T-helper 1 cell treated with Interleukin-12 subunit alpha and Interleukin-12 subunit beta and Interleukin-4 antibody, amounts not matched to agents 30 μg/mL and 1 μg/mL, for 36 hours (primary cell): ENCODE measurements around the gene STEAP4.

ENCODE experiments used
- H3K27ac Mint-ChIP-seq: one replicate; pipeline ENCODE4 v1.8.0; 2021; ENCODE audit warnings: mild to moderate bottlenecking, mixed read lengths
- H3K27me3 Mint-ChIP-seq: one replicate; pipeline ENCODE4 v1.8.0; 2021; ENCODE audit warnings: low read depth, mixed read lengths
- H3K36me3 Mint-ChIP-seq: one replicate; pipeline ENCODE4 v1.8.0; 2021; ENCODE audit warnings: low read depth, mixed read lengths
- H3K4me1 Mint-ChIP-seq: one replicate; pipeline ENCODE4 v1.8.0; 2021; ENCODE audit warnings: low read depth, mixed read lengths
- H3K4me3 Mint-ChIP-seq: one replicate; pipeline ENCODE4 v1.8.0; 2021; ENCODE audit warnings: mild to moderate bottlenecking, moderate library complexity, mixed read lengths
- H3K9me3 Mint-ChIP-seq: one replicate; pipeline ENCODE4 v1.8.0; 2021; ENCODE audit warnings: mixed read lengths

STEAP4 gene

DNA sequence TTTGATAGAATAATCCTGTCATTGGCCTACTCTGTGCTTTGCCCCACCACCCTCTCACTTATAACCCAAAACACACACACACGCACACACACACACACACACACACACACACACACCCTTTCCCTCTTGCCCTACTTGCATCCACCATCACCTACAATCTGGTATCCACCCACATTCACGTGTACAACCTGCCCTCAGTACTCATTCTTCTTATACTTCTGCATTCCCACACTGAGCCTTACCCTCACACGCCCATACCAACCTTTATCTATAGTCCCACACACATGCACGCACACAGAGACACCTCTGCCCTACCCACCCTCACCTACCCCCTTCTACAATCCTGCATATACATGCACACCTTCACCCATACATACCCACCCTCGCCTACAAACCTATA, 76.0 kb downstream of the STEAP4 start:
- Mint-ChIP-seq H3K4me3 (no peak overlapping the region), H3K27me3 (peaks cover 32% of the 10 kb centered on the region), H3K9me3 (peaks cover 8% of the 10 kb centered on the region), H3K27ac (no peak overlapping the region), H3K36me3 (no peaks in the 10 kb centered on the region), H3K4me1 (no peaks in the 10 kb centered on the region)

DNA sequence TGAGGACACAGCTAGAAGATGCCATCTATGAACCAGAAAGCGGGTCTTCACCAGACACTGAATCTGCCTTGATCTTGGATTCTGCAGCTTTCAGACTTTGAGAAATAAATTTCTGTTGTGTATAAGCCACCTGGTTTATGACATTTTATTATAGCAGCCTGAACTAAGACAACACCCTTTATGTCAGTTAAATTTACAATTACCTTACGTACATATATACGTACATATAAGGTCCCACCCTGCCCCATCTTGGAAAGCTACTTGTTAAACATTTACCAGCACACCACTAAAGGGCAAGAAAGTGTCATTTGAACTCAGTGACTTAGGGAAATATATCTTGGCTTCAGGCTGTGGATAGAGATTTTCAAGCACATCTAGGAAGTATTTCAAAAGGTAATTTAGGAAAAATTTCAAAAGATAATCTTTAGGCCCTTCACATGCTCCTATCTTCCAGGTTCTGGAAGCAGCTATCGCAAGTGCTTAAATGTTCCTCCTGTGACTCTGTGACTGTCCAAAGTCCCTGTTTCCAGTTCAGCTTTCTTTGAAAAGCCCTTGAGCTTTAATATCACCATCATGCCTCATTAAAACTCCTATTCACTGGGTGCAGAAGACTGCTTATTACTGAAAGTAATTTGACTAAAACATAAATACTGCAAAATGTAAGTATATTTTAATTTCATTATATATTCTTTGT, 77.2 kb downstream of the STEAP4 start:
- peaks cover 8% of the 10 kb centered on the region for H3K9me3 Mint-ChIP-seq
- no peak overlapping the region for H3K27ac Mint-ChIP-seq
- no peaks in the 10 kb centered on the region for H3K4me1 Mint-ChIP-seq
- no peak overlapping the region for H3K4me3 Mint-ChIP-seq
- no peaks in the 10 kb centered on the region for H3K36me3 Mint-ChIP-seq
- peaks cover 26% of the 10 kb centered on the region for H3K27me3 Mint-ChIP-seq

DNA sequence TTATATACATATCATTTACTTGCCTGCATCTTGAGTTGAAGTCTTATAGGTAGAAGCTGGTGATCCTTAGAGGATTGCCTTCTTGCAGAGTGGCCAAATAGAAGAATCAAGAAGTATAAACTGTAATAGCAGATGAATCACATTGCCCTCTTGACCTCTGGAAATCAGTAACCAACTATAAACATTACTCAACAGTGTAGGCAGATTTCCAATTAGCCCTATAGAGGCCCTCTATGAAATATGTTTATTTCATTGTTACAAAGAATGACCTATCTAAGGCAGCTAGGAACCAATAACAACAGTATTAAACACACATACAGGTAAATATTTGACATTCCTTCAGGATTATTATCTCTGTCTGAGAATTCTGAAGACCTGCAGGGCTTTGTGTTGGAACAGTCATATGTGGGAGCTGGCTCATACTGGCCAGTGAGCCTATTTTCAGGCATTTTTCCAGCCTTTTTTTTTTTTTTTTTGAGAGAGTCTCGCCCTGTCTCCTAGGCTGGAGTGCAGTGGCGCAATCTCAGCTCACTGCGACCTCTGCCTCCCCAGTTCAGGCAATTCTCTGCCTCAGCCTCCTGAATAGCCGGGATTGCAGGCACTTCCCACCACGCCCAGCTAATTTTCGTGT, 79.7 kb downstream of the STEAP4 start:
- no peaks in the 10 kb centered on the region for H3K4me1 Mint-ChIP-seq
- H3K4me3 Mint-ChIP-seq, result no peak overlapping the region
- H3K36me3 Mint-ChIP-seq, result no peaks in the 10 kb centered on the region
- H3K27me3 Mint-ChIP-seq, result peaks cover 26% of the 10 kb centered on the region
- H3K9me3 Mint-ChIP-seq, result peaks cover 8% of the 10 kb centered on the region
- no peak overlapping the region for H3K27ac Mint-ChIP-seq

DNA sequence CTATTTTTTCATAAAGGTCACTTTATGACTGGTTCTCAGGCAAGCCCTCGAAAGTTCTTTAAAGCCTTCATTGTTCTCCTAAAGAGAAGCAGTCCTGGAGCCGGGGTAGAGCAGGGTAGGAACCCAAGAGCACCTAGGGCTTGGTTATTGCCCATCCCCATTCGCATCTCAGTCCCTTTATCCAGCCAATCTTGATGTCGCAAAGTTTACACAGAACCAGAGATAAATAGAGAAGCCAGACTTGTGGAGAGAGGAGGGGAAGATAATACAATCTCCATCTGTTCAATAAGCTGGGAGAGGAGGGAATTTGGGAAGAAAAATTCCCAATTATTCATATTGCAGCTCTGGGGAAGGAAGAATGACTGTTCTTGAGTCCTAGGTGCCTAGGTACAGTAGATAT, 80.5 kb downstream of the STEAP4 start:
- Mint-ChIP-seq H3K4me1 (peaks cover under 1% of the 10 kb centered on the region), H3K9me3 (peaks cover 8% of the 10 kb centered on the region), H3K27ac (no peak overlapping the region), H3K4me3 (no peak overlapping the region), H3K27me3 (peaks cover 26% of the 10 kb centered on the region), H3K36me3 (no peaks in the 10 kb centered on the region)

DNA sequence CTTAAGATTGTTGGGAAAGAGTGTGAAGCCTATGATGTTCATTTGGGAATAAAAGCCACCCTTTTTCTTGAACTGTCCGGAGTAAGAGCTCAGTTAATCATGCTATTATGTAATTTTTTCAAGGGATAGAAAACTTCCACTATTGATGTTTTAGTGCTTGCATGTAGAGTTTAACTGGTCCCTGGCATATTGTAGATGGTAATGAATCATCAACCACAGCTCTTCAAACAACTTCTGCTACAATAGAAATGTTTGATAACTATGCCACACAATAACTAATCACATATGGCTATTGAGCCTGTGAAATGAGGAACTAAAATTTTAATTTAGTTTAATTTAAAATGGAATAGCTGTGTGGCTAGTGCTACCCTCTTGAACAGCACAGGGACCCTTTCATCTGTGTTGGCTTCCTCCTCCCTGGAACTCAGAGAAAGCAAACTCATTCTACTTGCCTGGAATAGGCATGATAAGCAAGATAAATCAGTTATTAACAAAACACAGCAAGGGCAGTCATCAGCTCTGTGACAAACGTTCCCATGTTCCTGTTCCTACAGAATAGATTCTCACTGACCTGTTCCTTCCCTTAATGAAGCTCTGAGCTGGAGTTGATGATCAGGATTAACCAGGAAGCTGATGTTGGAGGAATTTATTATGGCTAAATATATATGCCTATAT, 82.0 kb downstream of the STEAP4 start:
- peaks cover 8% of the 10 kb centered on the region for H3K9me3 Mint-ChIP-seq
- H3K4me1 Mint-ChIP-seq, result peaks cover 5% of the 10 kb centered on the region
- no peak overlapping the region for H3K27ac Mint-ChIP-seq
- H3K36me3 Mint-ChIP-seq, result no peaks in the 10 kb centered on the region
- no peak overlapping the region for H3K4me3 Mint-ChIP-seq
- H3K27me3 Mint-ChIP-seq, result peaks cover 20% of the 10 kb centered on the region

DNA sequence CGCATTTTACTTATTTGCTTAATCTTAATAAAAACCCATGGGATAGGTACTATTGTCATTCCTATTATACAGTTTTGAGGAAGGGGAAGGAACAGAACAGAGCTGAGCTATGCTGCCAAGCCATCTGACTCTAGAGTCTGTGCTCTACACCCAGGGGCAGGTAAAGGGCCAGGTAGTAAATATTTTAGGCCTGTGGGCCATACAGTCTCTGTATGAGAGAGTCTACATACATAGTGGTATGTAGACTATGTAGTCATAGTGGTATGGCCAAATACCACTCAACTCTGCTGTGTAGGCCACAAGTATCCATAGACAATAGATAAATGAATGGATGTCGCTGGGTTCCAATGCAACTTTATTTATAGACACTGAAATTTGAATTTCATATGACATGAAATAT, 83.4 kb downstream of the STEAP4 start:
- Mint-ChIP-seq H3K27ac (no peak overlapping the region), H3K9me3 (peaks cover under 1% of the 10 kb centered on the region), H3K27me3 (peaks cover 13% of the 10 kb centered on the region), H3K4me1 (peaks cover 5% of the 10 kb centered on the region), H3K4me3 (no peak overlapping the region), H3K36me3 (no peaks in the 10 kb centered on the region)
